Muscle of arm (tissue), 12 donors: Measurements from ENCODE around the gene AARS2. TPM values are rescaled to one million over a fixed set of nuclear protein-coding genes. Genes with fewer than 3 reads are reported as not detected.

ENCODE experiments used
- DNase-seq: peaks from one replicate; pipeline ENCODE4 v3.0.0-alpha.2; 2013
- polyA plus RNA-seq, 12 donors: library from polyadenylated mRNA; unstranded; fragments of 120-200 nt; gene quantifications; one replicate each; pipeline ENCODE4 v1.2.1, GENCODE V29; 2013; ENCODE audit not compliant: insufficient read length in 12 of 12

The AARS2 gene
- polyA plus RNA-seq, 12 donors = 7.4 to 13.8 (median 8.7) TPM; not detected in 1

GRCh38 chr6:44301782-44302564, 11.2 kb downstream of the AARS2 start:
- DNase-seq = no peak

GRCh38 chr6:44301106-44301505, 12.0 kb downstream of the AARS2 start:
- no peak for DNase-seq

GRCh38 chr6:44300292-44300823, 12.8 kb downstream of the AARS2 start:
- no peak for DNase-seq

- DNase-seq = no peak
Observed at GRCh38 chr6:44298864-44299263, 14.3 kb downstream of the AARS2 start.

- no peak for DNase-seq
Observed at GRCh38 chr6:44298055-44298803, 14.9 kb downstream of the AARS2 start.

- DNase-seq = peak; percentile 16
Observed at GRCh38 chr6:44297063-44298038, 15.8 kb downstream of the AARS2 start.

GRCh38 chr6:44294832-44295791, 18.0 kb downstream of the AARS2 start:
- no peak for DNase-seq

- DNase-seq = no peak
Observed at GRCh38 chr6:44292661-44293365, 20.3 kb downstream of the AARS2 start.

- DNase-seq = no peak
Observed at GRCh38 chr6:44291841-44292240, 21.3 kb downstream of the AARS2 start.

- DNase-seq = no peak
Observed at GRCh38 chr6:44289726-44290260, 23.4 kb downstream of the AARS2 start.

- DNase-seq = no peak
Observed at GRCh38 chr6:44286747-44287146, 26.4 kb downstream of the AARS2 start.

GRCh38 chr6:44286285-44286565, 26.9 kb downstream of the AARS2 start:
- no peak for DNase-seq

GRCh38 chr6:44285552-44286284, 27.4 kb downstream of the AARS2 start:
- DNase-seq = no peak

- DNase-seq = no peak
Observed at GRCh38 chr6:44284867-44285266, 28.3 kb downstream of the AARS2 start.

GRCh38 chr6:44284121-44284520, 29.0 kb downstream of the AARS2 start:
- no peak for DNase-seq

GRCh38 chr6:44278774-44279697, 34.1 kb downstream of the AARS2 start:
- no peak for DNase-seq

- DNase-seq = no peak
Observed at GRCh38 chr6:44278315-44278714, 34.8 kb downstream of the AARS2 start.

GRCh38 chr6:44277763-44278162, 35.4 kb downstream of the AARS2 start:
- no peak for DNase-seq
